ENCODE results near the gene LRP4. TPM values are rescaled to one million over a fixed set of nuclear protein-coding genes. Genes with fewer than 3 reads are reported as not detected.

The LRP4 gene
- total and polyA plus RNA-seq, 2 donors (not counting 3 experiments of a cell fraction or from before 2014, with no cell fraction given) = 0.86 to 2.0 TPM

DNA sequence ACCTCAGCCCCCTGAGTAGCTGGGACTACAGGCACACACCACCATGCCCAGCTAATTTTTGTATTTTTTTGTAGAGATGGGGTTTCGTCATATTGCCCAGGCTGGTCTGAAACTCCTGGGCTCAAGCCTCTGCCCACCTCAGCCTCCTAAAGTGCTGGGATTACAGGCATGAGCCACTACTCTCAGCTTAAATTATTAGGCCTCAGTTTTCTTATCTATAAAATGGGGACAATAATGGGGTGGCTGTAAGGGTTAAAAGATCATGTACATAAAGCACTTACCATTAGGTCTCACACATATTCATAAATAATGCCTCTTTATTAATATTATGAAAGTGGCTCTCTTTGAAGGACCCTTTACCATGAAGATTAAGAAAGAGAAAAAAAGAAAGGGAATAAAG, 40.8 kb downstream of the LRP4 start:
- no peak for DNase-seq (ENCODE audit: low read depth, low spot score)
- POLR2A ChIA-PET = no interaction called here

More for the DNA sequence above, 40.8 kb downstream of the LRP4 start:
- BruUV-seq (replicated peaks) = no TSS peak
- TF ChIP-seq JUN (IDR thresholded peaks at IDR 0.05; ENCODE audit: borderline replicate concordance, insufficient read depth, insufficient read length, low read depth) = no peak
- TF ChIP-seq CTCF (IDR thresholded peaks at IDR 0.05; ENCODE audit: extremely low read depth in 1 of 2, insufficient read depth in 1 of 2, low read depth in 1 of 2, low read length in 2 of 2) = no peak
- TF ChIP-seq MYC (IDR thresholded peaks at IDR 0.05; ENCODE audit: low read depth, low read length) = no peak
- TF ChIP-seq, protein P1, sequence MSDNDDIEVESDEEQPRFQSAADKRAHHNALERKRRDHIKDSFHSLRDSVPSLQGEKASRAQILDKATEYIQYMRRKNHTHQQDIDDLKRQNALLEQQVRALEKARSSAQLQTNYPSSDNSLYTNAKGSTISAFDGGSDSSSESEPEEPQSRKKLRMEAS (IDR thresholded peaks at IDR 0.05; ENCODE audit: insufficient read depth, insufficient read length) = no peak
- TF ChIP-seq POLR2AphosphoS5 (IDR thresholded peaks at IDR 0.05; ENCODE audit: insufficient read depth, low read depth, low read length) = no peak
- TF ChIP-seq EZH2 (IDR thresholded peaks at IDR 0.05; ENCODE audit: borderline replicate concordance, low read depth, low read length, severe bottlenecking) = no peak
- TF ChIP-seq FOS (IDR thresholded peaks at IDR 0.05; ENCODE audit: borderline replicate concordance, insufficient read depth, low read length) = no peak
- no peak for TF ChIP-seq POLR2A (IDR thresholded peaks at IDR 0.05; ENCODE audit: low read depth, low read length)
- TF ChIP-seq GATA2 (IDR thresholded peaks at IDR 0.05; ENCODE audit: insufficient read depth, insufficient read length, low read depth, low read length) = no peak
- CTCF ChIA-PET = interaction anchor here (1.5 kb wide), 1 partner anchor 283 kb away, joined by 3 read pairs; no protein-coding TSS in a partner anchor
- H3K4me2 ChIP-seq (ENCODE audit: insufficient read depth, low read length) = no peak overlapping the region
- H3K36me3 ChIP-seq (ENCODE audit: control insufficient read depth in 2 of 2, extremely low read depth in 1 of 2, insufficient read depth in 2 of 2, low read length in 2 of 2) = no peaks in the 10 kb centered on the region
- H4K20me1 ChIP-seq (replicated peaks; ENCODE audit: control insufficient read depth, extremely low read depth, insufficient read depth, low read length) = no peaks in the 10 kb centered on the region
- no peaks in the 10 kb centered on the region for H3K9me3 ChIP-seq (replicated peaks; ENCODE audit: control insufficient read depth, insufficient read depth, low read length)
- H3K4me1 ChIP-seq (ENCODE audit: control insufficient read depth, extremely low read depth, insufficient read depth, low read length) = no peaks in the 10 kb centered on the region
- no peaks in the 10 kb centered on the region for H3K27me3 ChIP-seq (ENCODE audit: control insufficient read depth in 2 of 2, insufficient read depth in 2 of 2, low read length in 2 of 2)
- intact Hi-C loops (cut with micrococcal nuclease) (no loop called here), dilution Hi-C loops (cut with MboI; ENCODE audit: extremely low pct_ligation_motif_present, low sequenced_read_pairs) (no loop called here)
- H3K9ac ChIP-seq (replicated peaks; ENCODE audit: extremely low read depth, insufficient read depth, low read length) = no peak overlapping the region
- H3K9me1 ChIP-seq (replicated peaks; ENCODE audit: control insufficient read depth, extremely low read depth, insufficient read depth, low read length) = no peaks in the 10 kb centered on the region
- no peak for FAIRE-seq
- no peak overlapping the region for H3K27ac ChIP-seq (ENCODE audit: insufficient read depth, low read depth, low read length)
- no peak overlapping the region for H3K4me3 ChIP-seq (replicated peaks in 1 of 3; ENCODE audit: insufficient read depth in 1 of 3, low read depth in 1 of 3, low read length in 3 of 3)
- H3K79me2 ChIP-seq (ENCODE audit: control insufficient read depth, insufficient read depth, low read length) = no peaks in the 10 kb centered on the region
- H2AFZ ChIP-seq (ENCODE audit: low read depth, low read length) = no peak overlapping the region
